Keratinocyte (primary cell): ENCODE data around the gene PXDC1. TPM values are rescaled to one million over a fixed set of nuclear protein-coding genes. Genes with fewer than 3 reads are reported as not detected.

Source experiments
- DNase-seq: peaks from one replicate; pipeline ENCODE4 v3.0.0-alpha.2; 2011; ENCODE audit warnings: low read depth, missing footprints, low spot score
- FAIRE-seq: peaks from 2 replicates; lab custom pipeline; 2011; peaks lifted over from hg19 to GRCh38; lab: Jason Lieb, UNC
- H2AFZ ChIP-seq: 2 replicates; pipeline ENCODE4 v1.6.0; 2012; ENCODE audit warnings: low read length, control low read depth, inconsistent platforms; ENCODE audit not compliant: control insufficient read depth
- H3K27ac ChIP-seq: 2 replicates; pipeline ENCODE4 v1.5.1; 2011; ENCODE audit warnings: low read length; ENCODE audit not compliant: control insufficient read depth, insufficient read depth
- H3K27me3 ChIP-seq: 3 replicates; pipeline ENCODE4 v1.6.0; 2011; ENCODE audit warnings: low read length; ENCODE audit not compliant: control insufficient read depth, insufficient read depth; ENCODE audit errors: extremely low read depth
- H3K36me3 ChIP-seq, 2 experiments: 2 replicates in 1 of 2; 3 replicates in 1 of 2; pipeline ENCODE4 v1.5.1; 2011; ENCODE audit warnings: low read length in 2 of 2, mild to moderate bottlenecking in 1 of 2; ENCODE audit not compliant: control insufficient read depth in 2 of 2, insufficient read depth in 2 of 2; ENCODE audit errors: extremely low read depth in 1 of 2
- H3K4me1 ChIP-seq: 3 replicates; pipeline ENCODE4 v1.5.1; 2011; ENCODE audit warnings: low read length; ENCODE audit not compliant: control insufficient read depth, insufficient read depth; ENCODE audit errors: extremely low read depth
- H3K4me2 ChIP-seq: 3 replicates; pipeline ENCODE4 v1.6.0; 2011; ENCODE audit warnings: low read depth, low read length; ENCODE audit not compliant: control insufficient read depth, insufficient read depth; ENCODE audit errors: extremely low read depth
- H3K4me3 ChIP-seq, 3 experiments: fragments of 200-600 bp in 1 of 3; sonication (generic) in 1 of 3; 2 replicates in 2 of 3; 3 replicates in 1 of 3; pipeline ENCODE4 v1.5.1; 2011 to 2016; ENCODE audit warnings: low read length in 3 of 3, mild to moderate bottlenecking in 3 of 3, control low read depth in 2 of 3, inconsistent platforms in 1 of 3, low read depth in 1 of 3, mixed read lengths in 1 of 3, mixed run types in 1 of 3, moderate library complexity in 1 of 3; ENCODE audit not compliant: control insufficient read depth in 2 of 3, insufficient read depth in 2 of 3; ENCODE audit errors: extremely low read depth in 1 of 3
- H3K79me2 ChIP-seq: 2 replicates; pipeline ENCODE4 v1.6.0; 2012; ENCODE audit warnings: low read length; ENCODE audit not compliant: control insufficient read depth, insufficient read depth
- H3K9ac ChIP-seq: 3 replicates; pipeline ENCODE4 v1.6.0; 2011; ENCODE audit warnings: low read length; ENCODE audit not compliant: control insufficient read depth, insufficient read depth; ENCODE audit errors: extremely low read depth
- H3K9me1 ChIP-seq: 3 replicates; pipeline ENCODE4 v1.6.0; 2011; ENCODE audit warnings: low read length; ENCODE audit not compliant: control insufficient read depth, insufficient read depth; ENCODE audit errors: extremely low read depth
- H3K9me3 ChIP-seq: 2 replicates; pipeline ENCODE4 v1.5.1; 2012; ENCODE audit warnings: low read depth, low read length; ENCODE audit not compliant: control insufficient read depth
- H4K20me1 ChIP-seq: 3 replicates; pipeline ENCODE4 v1.6.0; 2011; ENCODE audit warnings: low read length; ENCODE audit not compliant: control insufficient read depth, insufficient read depth; ENCODE audit errors: extremely low read depth
- EZH2 ChIP-seq: IDR thresholded peaks from one replicate; pipeline ENCODE4 v1.6.1; 2012; ENCODE audit warnings: inconsistent platforms, mild to moderate bottlenecking, low read length, moderate library complexity
- dilution Hi-C: fragments of 300-500 bp; cut with MboI; formaldehyde crosslinking; loops from one replicate; pipeline ENCODE4 v1.7.0; 2020; ENCODE audit warnings: low sequenced_read_pairs; ENCODE audit not compliant: extremely low pct_ligation_motif_present
- polyA plus RNA-seq, 5 experiments: library from polyadenylated mRNA; depleted of rRNA in 3 of 5; stranded (reverse) in 3 of 5; stranded (forward) in 1 of 5; unstranded in 1 of 5; fragments of >200 nt; gene quantifications; 1 replicate in 1 of 5; 2 replicates in 3 of 5; 3 replicates in 1 of 5; pipeline versions ENCODE4 v1.2.1 to v1.2.3, GENCODE V29; 2011 to 2012; ENCODE audit warnings: missing spikeins in 2 of 5, low read depth in 1 of 5, low replicate concordance in 1 of 5
- TF ChIP-seq, protein P1 (sequence below), 3 experiments: IDR thresholded peaks in 1 of 3; conservative IDR thresholded peaks in 1 of 3; optimal IDR thresholded peaks in 1 of 3; 2 replicates in 2 of 3; 3 replicates in 1 of 3; pipeline versions ENCODE3 to v1.5.1; 2011; ENCODE audit warnings: low read length in 3 of 3, mild to moderate bottlenecking in 3 of 3, moderate library complexity in 2 of 3, control low read depth in 1 of 3, inconsistent platforms in 1 of 3; ENCODE audit not compliant: insufficient read depth in 2 of 3; ENCODE audit errors: extremely low read depth in 1 of 3

The PXDC1 gene
- polyA plus RNA-seq, 1 donor (not counting 4 experiments of a cell fraction or from before 2014, with no cell fraction given) = 17.1 TPM

DNA sequence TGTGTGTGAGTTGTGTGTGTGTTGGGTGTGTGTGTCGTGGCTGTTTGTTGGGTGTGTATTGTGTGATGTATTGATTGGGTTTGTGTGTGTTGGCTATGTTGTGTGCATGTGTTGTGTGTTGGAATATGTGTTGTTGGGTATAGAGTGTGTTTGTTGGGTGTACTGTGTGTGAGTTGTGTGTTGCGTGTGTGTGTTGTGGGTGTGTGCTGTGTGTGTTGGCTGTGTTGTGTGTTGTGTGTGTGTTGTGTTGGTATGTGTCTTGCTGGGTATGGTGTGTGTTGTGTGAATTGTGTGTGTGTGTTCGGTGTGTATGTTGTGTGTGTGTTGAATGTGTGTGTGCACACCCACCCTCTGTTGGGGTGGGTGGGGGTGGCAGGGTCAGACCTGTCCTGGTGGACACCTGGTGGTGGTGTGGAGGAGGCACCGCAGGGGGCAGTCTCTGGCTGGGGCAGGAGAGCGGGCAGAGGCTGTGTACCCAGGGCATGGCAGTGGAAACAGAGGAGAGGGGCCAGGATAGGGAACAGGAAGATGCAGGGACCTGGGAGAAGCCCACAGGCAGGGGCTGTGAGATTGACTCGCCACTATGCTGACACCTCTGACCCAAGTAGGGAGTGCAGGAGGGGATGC is 25.5 kb upstream of the PXDC1 start:
- Histone ChIP-seq H3K27ac (no peak overlapping the region), H3K27me3 (no peaks in the 10 kb centered on the region), H4K20me1 (no peaks in the 10 kb centered on the region), H2AFZ (no peak overlapping the region), H3K9me1 (no peaks in the 10 kb centered on the region), H3K79me2 (no peaks in the 10 kb centered on the region), H3K4me3 (no peak overlapping the region), H3K36me3 (no peaks in the 10 kb centered on the region), H3K4me2 (no peak overlapping the region), H3K9me3 (no peaks in the 10 kb centered on the region), H3K4me1 (peaks cover 27% of the 10 kb centered on the region), H3K9ac (no peak overlapping the region)
- TF ChIP-seq EZH2 = no peak
- TF ChIP-seq, protein P1, sequence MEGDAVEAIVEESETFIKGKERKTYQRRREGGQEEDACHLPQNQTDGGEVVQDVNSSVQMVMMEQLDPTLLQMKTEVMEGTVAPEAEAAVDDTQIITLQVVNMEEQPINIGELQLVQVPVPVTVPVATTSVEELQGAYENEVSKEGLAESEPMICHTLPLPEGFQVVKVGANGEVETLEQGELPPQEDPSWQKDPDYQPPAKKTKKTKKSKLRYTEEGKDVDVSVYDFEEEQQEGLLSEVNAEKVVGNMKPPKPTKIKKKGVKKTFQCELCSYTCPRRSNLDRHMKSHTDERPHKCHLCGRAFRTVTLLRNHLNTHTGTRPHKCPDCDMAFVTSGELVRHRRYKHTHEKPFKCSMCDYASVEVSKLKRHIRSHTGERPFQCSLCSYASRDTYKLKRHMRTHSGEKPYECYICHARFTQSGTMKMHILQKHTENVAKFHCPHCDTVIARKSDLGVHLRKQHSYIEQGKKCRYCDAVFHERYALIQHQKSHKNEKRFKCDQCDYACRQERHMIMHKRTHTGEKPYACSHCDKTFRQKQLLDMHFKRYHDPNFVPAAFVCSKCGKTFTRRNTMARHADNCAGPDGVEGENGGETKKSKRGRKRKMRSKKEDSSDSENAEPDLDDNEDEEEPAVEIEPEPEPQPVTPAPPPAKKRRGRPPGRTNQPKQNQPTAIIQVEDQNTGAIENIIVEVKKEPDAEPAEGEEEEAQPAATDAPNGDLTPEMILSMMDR (optimal IDR thresholded peaks at IDR 0.05 in 1 of 3, IDR thresholded peaks at IDR 0.05 in 1 of 3, conservative IDR thresholded peaks at IDR 0.05 in 1 of 3; ENCODE audit: extremely low read depth in 1 of 3, insufficient read depth in 2 of 3, low read length in 3 of 3) = peak in 1 of 3 experiments; percentile 24
- dilution Hi-C loops = no loop called here
- FAIRE-seq (no peak), DNase-seq (no peak)

DNA sequence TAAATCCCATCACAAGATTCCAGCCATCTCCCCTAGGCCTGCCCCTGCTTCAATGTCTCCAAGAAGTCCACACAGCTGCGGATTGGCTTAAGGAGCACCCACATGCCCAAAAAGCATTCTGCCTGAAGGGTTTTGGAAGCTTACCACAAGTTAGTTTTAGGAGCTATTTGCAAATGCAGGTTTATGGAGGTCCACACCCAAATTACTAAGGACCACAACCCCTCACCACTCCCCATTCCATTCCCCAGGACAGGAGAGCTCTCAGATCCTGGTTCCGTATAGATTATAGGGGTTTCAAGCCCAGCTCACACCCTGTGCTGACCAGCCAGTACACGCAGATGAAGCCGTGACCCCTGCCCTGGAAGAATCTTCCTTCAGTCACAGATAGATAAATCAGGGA is 24.3 kb upstream of the PXDC1 start:
- H3K4me3 ChIP-seq = no peak overlapping the region
- TF ChIP-seq, protein P1 (optimal IDR thresholded peaks at IDR 0.05 in 1 of 3, IDR thresholded peaks at IDR 0.05 in 1 of 3, conservative IDR thresholded peaks at IDR 0.05 in 1 of 3; ENCODE audit: extremely low read depth in 1 of 3, insufficient read depth in 2 of 3, low read length in 3 of 3) = no peak
- TF ChIP-seq EZH2 = no peak
- no peaks in the 10 kb centered on the region for H4K20me1 ChIP-seq
- no peak for FAIRE-seq
- H3K27me3 ChIP-seq = no peaks in the 10 kb centered on the region
- H3K27ac ChIP-seq = no peak overlapping the region
- no peak overlapping the region for H2AFZ ChIP-seq
- no peak for DNase-seq
- no peak overlapping the region for H3K9ac ChIP-seq
- no peaks in the 10 kb centered on the region for H3K36me3 ChIP-seq
- no peaks in the 10 kb centered on the region for H3K9me1 ChIP-seq
- no peak overlapping the region for H3K4me2 ChIP-seq
- H3K79me2 ChIP-seq = no peaks in the 10 kb centered on the region
- peaks cover 27% of the 10 kb centered on the region for H3K4me1 ChIP-seq
- dilution Hi-C loops = no loop called here
- H3K9me3 ChIP-seq = no peaks in the 10 kb centered on the region
